GM21390 (cell line): ENCODE measurements around the gene OR10A6.

Experiments
- ATAC-seq: cut with Tn5 transposase; IDR thresholded peaks from one replicate; pipeline ENCODE4 v1.9.1; 2021; ENCODE audit not compliant: unreplicated experiment

Gene OR10A6

DNA sequence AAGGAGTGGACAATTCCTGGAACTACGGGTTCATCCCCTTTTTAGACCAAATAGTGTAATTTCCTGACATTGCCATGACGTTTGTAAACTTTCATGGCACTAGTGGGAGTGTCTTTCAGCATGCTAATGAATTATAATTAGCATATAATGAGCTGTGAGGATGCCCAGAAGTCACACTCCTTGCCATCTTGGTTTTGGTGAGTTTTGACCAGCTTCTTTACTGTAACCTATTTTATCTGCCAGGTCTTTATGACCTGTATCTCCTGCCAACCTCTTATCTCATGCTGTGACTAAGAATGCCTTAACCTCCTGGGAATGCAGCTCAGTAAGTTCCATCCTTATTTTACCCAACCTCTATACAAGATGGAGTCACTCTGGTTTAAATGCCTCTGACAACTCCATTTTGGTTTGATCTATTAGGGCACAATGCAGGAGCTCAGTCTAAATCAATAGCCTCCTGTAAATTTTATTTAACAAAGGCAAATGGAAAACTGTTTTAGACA, 20.7 kb downstream of the OR10A6 start:
- no peak for ATAC-seq

DNA sequence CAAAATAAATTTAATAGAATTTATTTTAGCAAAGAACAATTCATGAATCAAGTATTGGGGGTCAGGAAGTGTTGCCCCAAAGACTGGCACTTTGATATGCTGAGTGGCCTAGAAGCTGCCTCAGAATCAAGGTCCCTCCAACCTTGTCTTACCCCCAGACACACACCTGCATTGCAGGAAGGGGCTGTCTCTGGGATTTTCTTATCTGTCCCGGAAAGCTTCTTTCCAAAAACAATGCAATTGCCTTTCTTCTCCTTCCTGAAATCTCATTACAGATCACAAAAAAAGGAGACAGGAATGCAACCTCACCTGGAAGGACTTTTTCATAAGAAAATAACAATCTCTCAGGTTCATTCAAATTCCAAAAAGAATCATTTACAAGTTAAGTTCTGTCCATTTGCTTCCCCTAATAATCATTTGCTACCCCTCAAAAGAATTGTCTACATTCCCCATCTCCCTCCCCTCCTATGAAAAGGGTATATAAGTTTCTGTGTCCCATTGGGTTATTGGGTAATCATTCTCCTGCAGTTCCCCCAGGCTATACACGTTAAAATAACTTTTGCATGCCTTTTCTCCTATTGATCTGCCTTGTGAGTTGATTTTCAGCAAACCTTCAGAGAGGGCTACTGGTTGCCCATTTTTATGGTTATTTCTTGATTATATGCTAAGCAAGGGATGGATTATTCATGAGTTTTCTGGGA, 21.3 kb downstream of the OR10A6 start:
- ATAC-seq, result no peak

DNA sequence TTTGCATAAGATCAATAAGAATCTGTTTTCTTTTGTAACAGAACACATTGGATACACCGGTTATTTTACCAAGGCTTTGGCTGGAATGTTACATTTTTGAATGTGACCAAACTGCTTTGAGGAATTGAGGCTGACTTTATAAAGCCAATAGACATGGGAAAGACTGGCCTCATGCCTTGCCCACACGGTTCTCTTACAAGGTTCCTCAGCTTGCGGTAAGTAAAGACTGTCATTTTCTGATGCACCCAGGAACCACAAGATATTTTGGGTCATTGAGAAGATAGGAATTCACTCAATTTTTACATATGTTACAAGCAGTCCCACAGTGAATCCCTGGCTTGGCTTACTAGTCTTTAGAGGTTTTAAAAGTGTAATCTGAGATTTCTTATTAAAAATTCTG, 23.9 kb downstream of the OR10A6 start:
- no peak for ATAC-seq

DNA sequence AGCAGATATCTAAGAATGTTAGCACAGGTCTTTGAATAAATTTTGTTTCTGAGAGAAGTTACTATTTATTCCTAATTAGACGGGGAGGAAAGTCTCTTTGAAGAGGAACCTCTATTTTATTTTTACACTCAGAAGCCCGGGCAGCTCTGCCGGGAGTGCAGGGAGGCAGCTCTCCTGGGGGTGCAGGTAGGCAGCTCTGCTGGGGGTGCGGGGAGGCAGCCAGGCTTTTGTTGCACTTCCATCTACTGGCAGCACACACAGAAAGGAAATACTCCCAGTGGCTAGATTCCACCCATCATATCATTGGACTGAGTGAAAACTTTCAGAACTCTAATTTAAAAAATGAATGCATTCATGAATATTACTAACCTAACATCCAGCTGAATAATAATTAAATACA, 24.6 kb downstream of the OR10A6 start:
- no peak for ATAC-seq

DNA sequence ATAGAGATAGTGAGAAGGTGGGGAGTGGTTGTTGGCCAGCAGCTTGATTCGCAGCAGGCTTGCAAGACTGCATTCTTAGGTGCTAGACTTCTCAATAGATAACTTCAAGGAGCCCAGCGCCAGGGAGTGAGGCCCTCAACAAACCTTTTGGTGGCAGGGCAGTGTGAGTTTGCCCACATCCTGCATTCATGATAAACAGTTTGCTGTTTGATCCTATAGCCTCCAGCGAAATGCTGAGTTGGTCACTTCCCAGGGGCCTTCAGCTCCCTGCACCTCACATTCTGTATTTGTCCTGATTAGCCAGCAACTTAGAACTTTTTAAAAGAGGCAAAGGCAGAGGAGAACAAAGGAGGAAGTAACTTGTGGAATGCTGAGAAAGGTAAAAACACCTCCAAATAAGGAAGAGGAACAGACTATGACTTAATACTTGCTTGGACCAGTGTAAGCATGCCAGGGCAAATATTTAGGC, 25.1 kb downstream of the OR10A6 start:
- ATAC-seq, result no peak

DNA sequence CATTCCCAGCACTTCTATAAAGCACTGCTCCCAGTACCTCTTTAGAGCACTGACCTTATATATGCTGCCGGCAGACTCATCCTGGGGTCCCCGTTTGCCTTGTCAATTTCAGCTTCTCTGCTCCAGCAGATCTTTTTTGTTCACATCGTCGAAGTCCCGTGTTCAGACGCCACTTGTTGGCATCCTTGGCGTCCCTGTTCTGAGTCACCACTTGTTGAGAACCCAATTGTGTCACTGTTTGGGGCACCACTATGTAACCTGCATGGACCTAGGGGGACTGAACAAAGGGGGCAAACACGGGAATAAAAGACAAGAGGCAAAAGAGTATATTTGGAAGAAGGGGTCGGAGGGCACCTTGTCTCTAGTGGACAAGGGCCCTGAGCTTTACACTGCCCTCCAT, 25.5 kb downstream of the OR10A6 start:
- ATAC-seq, result no peak

DNA sequence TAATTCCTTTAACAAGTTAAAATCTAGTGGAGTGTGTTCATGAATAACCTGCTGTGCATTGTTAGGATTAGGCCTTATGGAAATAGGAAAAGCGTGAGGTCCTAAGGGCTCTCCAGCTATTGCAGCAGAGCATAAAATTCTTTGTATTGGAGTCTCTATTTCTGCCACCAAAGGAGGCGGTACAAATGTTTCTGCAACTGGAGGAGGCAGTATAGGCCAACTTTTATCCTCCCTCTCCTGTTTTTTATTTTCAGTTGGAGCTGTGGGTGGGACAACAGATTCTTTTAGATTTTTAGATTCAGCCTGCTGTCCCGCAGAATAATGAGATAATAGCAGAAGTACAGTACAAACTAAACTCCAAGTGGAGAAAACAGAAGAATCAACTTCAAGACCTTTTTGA, 26.2 kb downstream of the OR10A6 start:
- ATAC-seq, result no peak

DNA sequence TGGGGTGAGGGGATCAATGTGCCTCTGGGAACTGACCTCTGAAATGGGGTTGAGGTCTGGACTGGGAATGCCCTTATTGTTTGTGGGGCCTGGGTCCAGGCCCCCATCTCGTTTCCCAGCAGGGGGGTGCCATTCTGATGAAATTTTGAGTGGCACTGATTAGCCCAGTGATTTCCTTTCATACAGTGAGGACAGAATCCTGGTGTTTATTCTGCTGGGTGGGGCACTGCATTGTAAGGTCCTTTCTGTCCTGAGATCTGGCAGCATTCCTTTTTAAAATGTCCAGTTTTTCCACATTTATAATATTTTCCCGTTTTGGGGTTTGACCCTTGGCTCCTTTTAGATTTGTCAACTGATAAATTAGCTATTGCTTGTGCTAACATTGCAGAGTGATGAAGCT, 27.1 kb downstream of the OR10A6 start:
- ATAC-seq, result no peak

DNA sequence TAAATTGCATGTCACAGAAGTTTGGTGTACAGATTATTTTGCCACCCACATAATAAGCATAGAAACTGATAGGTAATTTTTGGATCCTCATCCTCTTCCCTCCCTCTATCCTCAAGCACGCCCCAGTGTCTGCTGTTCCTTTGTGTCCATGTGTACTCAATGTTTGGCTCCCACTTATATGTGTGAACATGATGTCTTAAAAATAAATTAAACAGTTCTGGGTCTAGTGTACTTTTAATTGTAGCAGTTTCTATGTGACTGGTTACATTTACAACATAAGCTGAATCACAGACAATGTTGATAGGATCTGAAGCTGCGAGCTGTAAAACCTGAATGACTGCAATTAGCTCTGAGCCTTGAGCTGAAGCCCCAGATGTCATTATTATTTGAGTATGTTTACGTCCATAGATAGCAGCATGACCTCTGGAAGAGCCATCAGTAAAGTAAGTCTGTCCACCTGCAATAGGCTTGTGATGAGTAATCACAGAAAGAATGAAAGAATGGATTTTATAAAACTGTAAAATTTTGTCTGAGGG, 29.7 kb downstream of the OR10A6 start:
- ATAC-seq, result no peak

DNA sequence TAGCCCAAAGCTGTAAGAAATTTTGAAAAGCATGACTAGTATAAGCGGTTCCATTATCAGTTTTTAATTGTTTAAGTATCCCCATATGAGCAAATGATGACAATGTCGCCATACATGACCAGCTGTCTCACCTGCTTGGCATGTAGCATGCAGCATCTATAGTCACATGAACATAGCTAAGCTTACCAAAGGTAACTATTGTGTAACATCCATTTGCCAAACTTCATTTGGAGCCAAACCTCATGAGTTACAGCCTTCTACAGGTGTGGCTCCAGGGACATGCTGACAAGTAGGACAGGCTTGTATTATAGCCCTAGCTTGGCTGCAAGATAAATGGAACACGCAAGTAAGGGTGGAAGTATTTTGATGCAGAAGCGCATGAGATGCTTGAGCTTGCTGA, 30.4 kb downstream of the OR10A6 start:
- no peak for ATAC-seq

DNA sequence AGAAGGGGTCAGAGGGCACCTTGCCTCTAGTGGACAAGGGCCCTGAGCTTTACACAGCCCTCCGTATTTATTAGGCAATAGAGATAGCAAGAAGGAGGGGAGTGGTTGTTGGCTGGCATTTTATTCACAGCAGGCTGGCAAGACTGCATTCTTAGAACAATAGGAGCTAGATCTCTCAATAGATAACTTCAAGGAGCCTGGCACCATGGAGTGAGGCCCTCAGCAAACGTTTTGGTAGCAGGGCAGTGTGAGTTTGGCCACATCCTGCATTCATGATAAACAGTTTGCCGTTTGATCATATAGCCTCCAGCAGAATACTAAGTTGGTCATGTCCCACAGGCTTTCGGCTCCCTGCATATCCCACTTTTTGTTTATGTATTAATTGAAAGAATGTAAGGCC, 31.6 kb downstream of the OR10A6 start:
- ATAC-seq, result no peak

DNA sequence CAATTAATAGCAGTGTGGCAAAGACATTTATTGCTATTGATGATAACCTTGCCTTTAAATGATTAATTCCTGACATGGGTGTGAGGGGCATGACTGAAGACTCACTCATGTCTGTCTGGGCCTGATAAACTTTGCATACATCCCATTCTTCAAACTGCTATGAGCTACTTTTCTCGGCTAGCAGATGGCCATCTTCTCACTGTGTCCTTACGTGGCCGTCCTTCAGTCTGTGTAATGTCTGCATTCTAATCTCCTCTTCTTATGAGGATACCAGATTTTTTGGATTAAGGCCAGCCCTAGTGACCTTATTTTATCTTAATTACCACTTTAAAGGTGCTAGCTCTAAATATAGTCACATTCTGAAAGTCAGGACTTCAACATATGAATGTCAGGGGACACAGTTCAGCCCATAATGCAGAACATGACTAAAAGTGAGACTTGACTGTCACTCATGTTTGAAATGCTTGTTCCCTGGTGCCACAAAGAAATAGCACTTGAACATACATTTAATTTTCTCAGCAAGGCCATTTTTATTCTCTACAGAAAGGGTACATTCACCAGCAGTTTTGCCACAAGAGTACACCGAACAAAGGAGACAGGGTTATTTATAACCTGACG, 32.3 kb downstream of the OR10A6 start:
- ATAC-seq, result no peak

DNA sequence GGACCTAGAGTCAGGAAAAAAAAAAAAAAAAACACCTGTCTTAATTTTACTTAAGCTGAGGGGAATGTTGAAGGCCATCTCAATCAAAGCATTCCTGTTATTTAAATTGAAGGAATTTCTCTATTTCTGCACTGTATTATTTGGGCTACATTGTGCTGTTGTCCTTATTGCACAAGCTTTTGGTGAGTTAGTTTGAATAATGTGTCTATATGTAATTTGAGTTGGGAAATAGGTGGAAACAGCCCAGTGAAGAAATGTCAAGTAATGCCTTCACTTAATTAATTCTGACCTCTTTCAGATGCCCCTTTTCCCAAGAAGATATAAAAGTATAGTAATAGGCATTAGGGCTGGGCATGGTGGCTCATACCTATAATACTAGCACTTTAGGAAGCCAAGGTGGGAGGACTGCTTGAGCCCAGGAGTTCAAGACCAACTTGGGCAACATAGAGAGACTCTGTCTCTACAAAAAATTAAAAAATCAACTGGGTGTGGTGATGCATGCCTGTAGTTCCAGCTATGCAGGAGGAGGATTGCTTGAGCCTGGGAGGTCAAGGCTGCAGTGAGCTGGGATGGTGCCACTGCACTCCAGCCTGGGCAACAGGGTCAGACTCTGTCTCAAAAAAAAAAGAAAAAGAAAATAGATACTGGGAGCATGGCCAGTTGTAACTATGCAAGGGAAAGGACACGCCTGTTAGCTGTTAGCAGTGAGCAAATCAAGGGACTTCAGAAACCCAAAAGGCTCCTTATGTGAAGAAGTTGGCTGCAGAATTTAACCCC, 34.9 kb downstream of the OR10A6 start:
- ATAC-seq, result no peak

DNA sequence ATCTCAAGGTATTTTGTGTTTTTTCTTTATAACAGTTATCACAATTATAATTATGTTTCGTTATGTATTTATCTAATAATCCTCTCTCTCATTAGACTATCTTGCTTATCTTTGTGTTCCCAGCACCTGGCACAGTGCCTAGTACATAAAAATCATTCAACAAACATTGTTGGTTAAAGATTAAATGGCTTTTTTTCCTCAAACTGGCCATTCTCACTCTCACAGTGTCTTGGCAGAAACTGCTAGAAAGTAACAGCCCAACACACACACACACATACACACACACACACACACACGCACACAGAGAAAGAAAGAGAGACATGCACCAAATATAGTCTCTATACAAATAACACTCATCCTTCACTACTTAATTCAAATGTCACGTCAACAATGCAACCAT, 36.8 kb downstream of the OR10A6 start:
- no peak for ATAC-seq

DNA sequence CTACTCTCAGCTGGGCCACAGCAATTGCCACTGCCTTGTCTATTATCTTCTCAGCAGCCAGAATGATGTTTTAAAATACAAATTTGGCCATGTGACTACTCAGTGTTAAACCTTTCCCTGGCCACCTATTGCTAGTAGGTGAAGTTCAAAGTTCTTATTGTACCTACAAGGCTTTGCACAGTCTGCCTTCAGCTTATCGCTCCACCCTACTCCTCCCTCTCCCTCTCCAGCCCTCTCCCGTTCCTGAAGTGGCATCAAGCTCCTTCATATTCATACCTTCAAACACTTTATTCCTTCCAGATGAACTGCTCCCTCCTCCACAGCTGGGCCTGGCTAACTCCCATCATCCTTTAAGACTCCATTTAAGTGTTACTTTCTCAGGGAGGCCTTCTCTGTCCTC, 37.3 kb downstream of the OR10A6 start:
- no peak for ATAC-seq

DNA sequence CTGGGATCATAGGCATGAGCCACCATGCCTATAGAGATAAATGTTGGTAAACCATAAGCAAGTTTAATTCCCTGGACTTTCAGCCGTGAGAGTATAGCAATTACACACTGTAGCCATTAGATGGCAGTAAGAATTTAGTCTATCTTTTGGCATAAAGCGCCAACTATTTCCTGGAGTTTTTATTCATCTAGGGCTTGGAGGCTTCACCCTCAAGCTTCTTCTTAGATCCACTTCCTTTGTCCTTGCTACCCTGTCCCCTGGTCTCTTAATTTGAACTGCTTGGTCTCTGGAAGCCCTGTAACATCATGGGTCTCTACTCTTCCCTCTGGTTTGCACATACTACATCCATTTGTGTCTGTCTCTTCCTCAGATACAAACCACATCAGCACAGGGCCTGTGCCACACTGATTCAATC, 38.2 kb downstream of the OR10A6 start:
- ATAC-seq, result peak; percentile 59

DNA sequence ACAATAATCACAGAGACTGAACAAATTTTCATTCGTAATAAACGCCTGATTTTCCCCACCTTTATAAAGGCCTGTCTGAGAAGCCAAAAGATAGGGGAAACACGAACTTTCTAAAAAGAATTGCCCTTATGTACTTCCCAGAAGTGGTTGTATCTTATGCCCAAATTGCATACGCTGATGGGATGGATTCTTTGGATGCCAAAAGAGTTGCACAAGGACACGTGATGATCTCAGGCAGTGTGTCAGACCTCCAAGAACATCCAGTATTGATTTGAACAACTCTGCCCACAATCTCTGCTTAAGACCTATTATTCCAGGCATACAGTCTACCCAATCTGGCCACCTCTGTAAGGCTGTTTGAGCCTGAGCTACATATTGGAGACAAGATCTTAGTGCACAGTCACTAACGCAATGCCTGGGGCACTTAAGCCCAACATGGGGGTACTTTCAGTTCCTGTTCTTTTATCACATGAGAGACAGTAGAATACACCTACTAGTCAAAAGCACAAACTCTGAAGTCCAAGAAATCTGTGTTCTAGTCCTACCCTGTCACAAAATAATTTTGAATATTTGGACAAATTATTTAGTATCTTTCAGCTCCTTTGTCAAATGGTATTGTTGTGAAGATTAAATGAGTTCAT, 38.9 kb downstream of the OR10A6 start:
- ATAC-seq, result peak; percentile 46

DNA sequence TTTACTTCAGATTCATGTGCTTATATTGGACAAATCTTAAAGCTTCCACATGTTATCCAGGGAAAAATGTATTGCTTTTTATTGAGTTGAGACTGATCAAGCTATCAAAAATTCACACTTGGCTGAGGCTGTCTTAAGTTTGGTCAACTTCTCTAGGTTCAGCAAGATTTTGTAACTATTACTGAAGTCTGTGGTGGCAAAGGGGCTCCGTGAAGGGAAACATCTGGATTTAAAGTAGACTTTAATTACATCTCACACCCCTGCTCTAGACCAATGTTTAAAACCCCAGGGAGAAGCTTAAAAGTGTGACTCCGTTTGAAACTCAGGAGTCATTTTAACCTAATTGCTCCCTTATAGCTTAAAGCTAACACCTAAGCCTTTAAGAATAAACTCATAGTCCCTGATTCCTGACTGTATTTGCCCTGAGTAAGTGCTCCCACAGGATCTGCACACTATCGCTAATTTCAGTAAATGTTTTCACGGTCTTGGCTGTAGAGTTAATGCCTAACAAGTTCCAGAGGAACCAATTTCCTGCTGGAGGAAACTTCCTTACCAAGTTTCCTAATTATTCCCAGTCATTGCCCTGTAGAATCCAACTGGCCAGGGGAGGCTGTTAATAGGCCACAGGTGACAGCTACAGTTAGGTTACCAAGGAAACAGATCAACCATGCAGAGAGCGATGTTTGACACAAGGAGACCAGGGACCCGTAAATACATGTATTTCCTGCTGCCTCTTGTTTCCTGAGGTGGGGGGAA, 40.5 kb downstream of the OR10A6 start:
- peak; percentile 46 for ATAC-seq

DNA sequence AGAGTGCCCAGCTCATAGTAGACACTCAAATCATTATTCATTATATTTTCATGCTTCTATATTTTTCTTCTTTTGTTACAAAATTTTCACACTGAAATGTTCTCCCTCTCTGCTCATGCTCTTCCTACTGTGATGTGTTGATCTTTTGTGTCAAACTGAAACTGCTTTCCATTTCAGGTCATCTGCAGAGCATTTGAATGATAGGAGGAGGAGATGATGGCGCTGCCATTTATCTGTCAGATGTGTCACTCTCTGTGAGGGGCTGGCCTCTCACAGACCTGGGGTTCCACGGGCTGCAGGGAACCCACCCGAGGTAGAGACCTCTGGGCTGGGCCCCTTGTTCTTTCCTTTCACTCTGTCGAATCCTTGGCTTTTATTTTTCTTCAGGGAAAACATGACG, 41.1 kb downstream of the OR10A6 start:
- ATAC-seq, result peak; percentile 43

DNA sequence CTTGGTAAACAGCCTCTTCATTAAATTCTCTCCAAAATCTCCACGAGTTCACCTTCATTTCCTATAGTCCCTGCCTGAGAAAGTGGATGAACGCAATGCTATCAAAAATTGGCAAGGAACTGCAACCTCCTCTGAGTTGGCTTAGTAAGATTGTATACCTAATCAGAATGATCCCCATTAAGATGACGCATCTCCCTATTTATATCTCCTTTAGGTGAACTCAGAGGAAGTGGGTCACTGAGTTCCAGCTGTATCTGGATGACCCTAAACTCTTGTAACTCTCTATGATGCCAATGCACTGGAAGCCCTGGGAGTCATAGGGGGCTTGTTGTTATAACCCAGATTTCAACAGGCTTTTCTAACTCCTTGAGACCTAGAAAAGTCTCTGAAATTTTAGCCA, 48.2 kb downstream of the OR10A6 start:
- ATAC-seq, result no peak
